Measurements from ENCODE around the gene ZNF670. TPM values are rescaled to one million over a fixed set of nuclear protein-coding genes. Genes with fewer than 3 reads are reported as not detected.

ZNF670 gene
- total and polyA plus RNA-seq, 9 of the 15 experiments (the other 6 are each of a cell fraction or from before 2014, with no cell fraction given) = 7.1 to 23.4 (median 11.8) TPM

- ChIA-PET CTCF (ENCODE audit: low intra/inter-chr PET ratio) (no interaction called here), POLR2A (no interaction called here)
- H3K9ac ChIP-seq (ENCODE audit: insufficient read depth in 1 of 2, low read depth in 2 of 2, low read length in 2 of 2) = no peak overlapping the region
- DNase-seq (ENCODE audit: extremely low read depth in 1 of 4, low spot score in 3 of 4) (no peak), ATAC-seq (no peak), FAIRE-seq (no peak)
- intact Hi-C loops (cut with micrococcal nuclease) = loop anchor here (5.0 kb wide), 1 partner anchor 98 kb away; no protein-coding TSS in a partner anchor
- no peak overlapping the region for H3K4me3 ChIP-seq
- no peaks in the 10 kb centered on the region; the same call in 2 of the 3 replicates for H3K79me2 ChIP-seq (ENCODE audit: control insufficient read depth, insufficient read depth, low read length)
- H3K4me1 ChIP-seq (replicated peaks in 1 of 2; ENCODE audit: control insufficient read depth in 2 of 2, insufficient read depth in 2 of 2, low read length in 2 of 2) = peaks cover 4 to 35% of the 10 kb centered on the region in 2 experiments
- no peaks in the 10 kb centered on the region for H4K20me1 ChIP-seq (replicated peaks; ENCODE audit: control insufficient read depth, insufficient read depth, low read length)
- no peaks in the 10 kb centered on the region for H3K36me3 ChIP-seq (ENCODE audit: control insufficient read depth, insufficient read depth, low read length)
- in situ Hi-C loops (cut with MboI) = no loop called here
- H3K27ac ChIP-seq (ENCODE audit: extremely low read depth, low read depth, low read length) = no peak overlapping the region
- no peaks in the 10 kb centered on the region for H3K27me3 ChIP-seq (ENCODE audit: control insufficient read depth in 2 of 2, insufficient read depth in 2 of 2, low read length in 2 of 2)
- 79% methylated on average over 5 of the region's 5 CpGs for WGBS (ENCODE audit: insufficient coverage, low coverage, missing lambda C conversion rate)
- H3K9me1 ChIP-seq (ENCODE audit: control insufficient read depth, insufficient read depth, low read length) = no peaks in the 10 kb centered on the region
- H3K9me3 ChIP-seq (replicated peaks; ENCODE audit: control insufficient read depth, insufficient read depth, low read depth, low read length) = peaks cover 5% of the 10 kb centered on the region
- BruUV-seq (replicated peaks) = no TSS peak
- no peak overlapping the region for H3K4me2 ChIP-seq (ENCODE audit: insufficient read depth, low read length)
- H2AFZ ChIP-seq (ENCODE audit: low read depth, low read length) = no peak overlapping the region
- TF ChIP-seq JUND (IDR thresholded peaks at IDR 0.05; ENCODE audit: borderline replicate concordance, low read depth, low read length) (no peak), JUND (tag; IDR thresholded peaks at IDR 0.05; ENCODE audit: borderline replicate concordance, low read depth, low read length) (no peak), XRCC3 (IDR thresholded peaks at IDR 0.05) (no peak), RBM14 (IDR thresholded peaks at IDR 0.05; ENCODE audit: borderline replicate concordance, insufficient read depth, low read depth, low read length) (no peak), BRCA1 (IDR thresholded peaks at IDR 0.05) (no peak), BRCA1 (CRISPR knock-in tag; IDR thresholded peaks at IDR 0.05) (no peak), SNIP1 (IDR thresholded peaks at IDR 0.05; ENCODE audit: low read depth) (no peak), ZNF395 (CRISPR knock-in tag; IDR thresholded peaks at IDR 0.05) (no peak), GATAD2B (IDR thresholded peaks at IDR 0.05; ENCODE audit: borderline replicate concordance) (no peak), ZC3H11A (IDR thresholded peaks at IDR 0.05; ENCODE audit: low read depth, low read length) (no peak), ZNF146 (CRISPR knock-in tag; IDR thresholded peaks at IDR 0.05; ENCODE audit: unreplicated experiment) (no peak), BCLAF1 (IDR thresholded peaks at IDR 0.05; ENCODE audit: borderline replicate concordance in 1 of 2, control insufficient read depth in 1 of 2, low read depth in 2 of 2, low read length in 1 of 2) (no peak), NFRKB (IDR thresholded peaks at IDR 0.05; ENCODE audit: low read depth) (no peak), TBP (optimal IDR thresholded peaks at IDR 0.05; ENCODE audit: low read depth, low read length) (no peak), CTCFL (IDR thresholded peaks at IDR 0.05; ENCODE audit: borderline replicate concordance, insufficient read depth, low read depth, low read length, poor library complexity, severe bottlenecking) (no peak), JUNB (CRISPR knock-in tag; conservative IDR thresholded peaks at IDR 0.05) (no peak), KDM1A (IDR thresholded peaks at IDR 0.05) (no peak)
Measured at GRCh38 chr1:247113733-247114271, 35.2 kb upstream of the ZNF670 start.

Measured in K562 (cell line).